K562 (cell line): ENCODE results near the gene SCO1. TPM values are rescaled to one million over a fixed set of nuclear protein-coding genes. Genes with fewer than 3 reads are reported as not detected.

ENCODE experiments used
- ATAC-seq: fragments of 200-7000 bp; cut with Tn5 transposase; 3 replicates; pipeline ENCODE4 v1.9.1; 2020; ENCODE audit warnings: moderate library complexity
- BruUV-seq: library from RNA; stranded (reverse); fragments of 400-500 nt; replicated peaks from 2 replicates; lab custom pipeline; 2021; lab: Mats Ljungman, UMichigan
- CTCF ChIA-PET: fragments of 300-600 bp; formaldehyde crosslinking; extraction: SDS; loops from one replicate; lab custom pipeline; 2021; ENCODE audit warnings: low intra/inter-chr PET ratio; lab: Yijun Ruan, JAX
- POLR2A ChIA-PET: fragments of 300-600, 350-650 bp; sonication (Branson Sonifier 250); formaldehyde crosslinking; extraction: SDS; loops from one replicate; lab custom pipeline; 2021; ENCODE audit warnings: antibody characterized with exemption, inconsistent platforms; lab: Yijun Ruan, JAX
- DNase-seq, 4 experiments: peaks; one replicate each; pipeline versions ENCODE4 v3.0.0 to v3.0.0-alpha.2; 2011 to 2018; ENCODE audit warnings: low spot score in 3 of 4, mixed read lengths in 3 of 4; ENCODE audit errors: extremely low read depth in 1 of 4
- FAIRE-seq: peaks from 2 replicates; lab custom pipeline; 2011; peaks lifted over from hg19 to GRCh38; lab: Jason Lieb, UNC
- H2AFZ ChIP-seq: 2 replicates; pipeline ENCODE4 v1.6.0; 2011; ENCODE audit warnings: low read depth, low read length, control low read depth, inconsistent platforms
- H3K27ac ChIP-seq: fragments of 200-600 bp; 3 replicates; pipeline ENCODE4 v1.8.0; 2011; ENCODE audit warnings: low read depth, mild to moderate bottlenecking, control low read depth, inconsistent platforms, low read length, moderate library complexity, mixed read lengths; ENCODE audit errors: extremely low read depth
- H3K27me3 ChIP-seq, 2 experiments: fragments of 300-600 bp in 1 of 2; 2 replicates in 1 of 2; 3 replicates in 1 of 2; pipeline versions ENCODE4 v1.6.0 to v1.8.0; 2011; ENCODE audit warnings: inconsistent platforms in 2 of 2, low read length in 2 of 2, mild to moderate bottlenecking in 1 of 2, mixed read lengths in 1 of 2, moderate library complexity in 1 of 2; ENCODE audit not compliant: control insufficient read depth in 2 of 2, insufficient read depth in 2 of 2
- H3K36me3 ChIP-seq: fragments of 300-600 bp; 3 replicates; pipeline ENCODE4 v1.8.0; 2011; ENCODE audit warnings: mild to moderate bottlenecking, low read length, inconsistent platforms; ENCODE audit not compliant: control insufficient read depth, insufficient read depth
- H3K4me1 ChIP-seq, 2 experiments: fragments of 200-600 bp in 1 of 2; replicated peaks in 1 of 2; 2 replicates in 1 of 2; 3 replicates in 1 of 2; pipeline versions ENCODE4 v1.5.1 to v1.8.0; 2011; ENCODE audit warnings: inconsistent platforms in 2 of 2, low read length in 2 of 2, mild to moderate bottlenecking in 1 of 2, mixed read lengths in 1 of 2, moderate library complexity in 1 of 2; ENCODE audit not compliant: control insufficient read depth in 2 of 2, insufficient read depth in 2 of 2
- H3K4me2 ChIP-seq: 2 replicates; pipeline ENCODE4 v1.6.1; 2011; ENCODE audit warnings: low read length, control low read depth, inconsistent platforms, mixed read lengths; ENCODE audit not compliant: insufficient read depth
- H3K4me3 ChIP-seq: fragments of 200-600 bp; sonication (generic), shearing (Covaris generic); 2 replicates; pipeline ENCODE4 v1.5.1; 2016; ENCODE audit warnings: control low read depth, inconsistent platforms
- H3K79me2 ChIP-seq: fragments of 200-600 bp; 3 replicates; pipeline ENCODE4 v1.8.0; 2011; ENCODE audit warnings: low read length, inconsistent platforms; ENCODE audit not compliant: control insufficient read depth, insufficient read depth
- H3K9ac ChIP-seq, 2 experiments: 2 replicates each; pipeline versions ENCODE4 v1.6.0 to v1.6.1; 2011; ENCODE audit warnings: low read depth in 2 of 2, low read length in 2 of 2, control low read depth in 1 of 2, inconsistent platforms in 1 of 2, mild to moderate bottlenecking in 1 of 2, mixed read lengths in 1 of 2; ENCODE audit not compliant: insufficient read depth in 1 of 2
- H3K9me1 ChIP-seq: one replicate; pipeline ENCODE4 v1.6.0; 2011; ENCODE audit warnings: inconsistent platforms, mild to moderate bottlenecking, low read length, moderate library complexity; ENCODE audit not compliant: control insufficient read depth, insufficient read depth
- H3K9me3 ChIP-seq: replicated peaks from 2 replicates; pipeline ENCODE4 v1.5.1; 2011; ENCODE audit warnings: low read depth, low read length, inconsistent platforms; ENCODE audit not compliant: control insufficient read depth, insufficient read depth
- H4K20me1 ChIP-seq: replicated peaks from 2 replicates; pipeline ENCODE4 v1.6.1; 2011; ENCODE audit warnings: low read length, inconsistent platforms, mixed read lengths; ENCODE audit not compliant: control insufficient read depth, insufficient read depth
- BCOR ChIP-seq: fragments of 450-650 bp; IDR thresholded peaks from 2 replicates; pipeline ENCODE4 v1.6.1; 2016
- ELF4 ChIP-seq: fragments of 450-650 bp; formaldehyde crosslinking; IDR thresholded peaks from 2 replicates; pipeline ENCODE4 v1.4.0; 2022; ENCODE audit warnings: missing genetic modification characterization
- HOXB6 ChIP-seq: fragments of 250-450 bp; sonication (Bioruptor Pico); IDR thresholded peaks from 2 replicates; pipeline ENCODE4 v1.5.1; 2022; ENCODE audit warnings: mild to moderate bottlenecking, borderline replicate concordance
- RAD21 ChIP-seq, 2 experiments: fragments of 250-450 bp in 1 of 2; fragments of 450-650 bp in 1 of 2; sonication (Bioruptor Pico) in 1 of 2; formaldehyde crosslinking in 1 of 2; IDR thresholded peaks in 1 of 2; conservative IDR thresholded peaks in 1 of 2; 2 replicates each; pipeline versions ENCODE4 v1.4.0 to v1.8.0; 2020 to 2022; ENCODE audit warnings: mild to moderate bottlenecking in 2 of 2, moderate library complexity in 1 of 2
- SMC3 ChIP-seq: conservative IDR thresholded peaks from 2 replicates; pipeline ENCODE4 v1.6.1; 2011; ENCODE audit warnings: low read depth, low read length, improper control_type of control experiment; ENCODE audit not compliant: insufficient read depth
- ZKSCAN3 ChIP-seq: fragments of 250-450 bp; sonication (Bioruptor Pico); IDR thresholded peaks from 2 replicates; pipeline ENCODE4 v1.4.0; 2020
- ZNF408 ChIP-seq: fragments of 250-450 bp; sonication (Bioruptor Pico); IDR thresholded peaks from 2 replicates; pipeline ENCODE4 v1.4.0; 2020; ENCODE audit warnings: low read depth, mild to moderate bottlenecking, moderate library complexity
- WGBS: fragments of 100-300 bp; shearing (Covaris generic); methylation state at CpG from one replicate; pipeline ENCODE4 v1.1.6; 2016; ENCODE audit warnings: low coverage, mixed read lengths; ENCODE audit not compliant: insufficient coverage; ENCODE audit errors: missing lambda C conversion rate; 5-methylcytosine and 5-hydroxymethylcytosine counted together
- in situ Hi-C: fragments of 300-500 bp; cut with MboI; formaldehyde crosslinking; loops from 4 replicates; pipeline ENCODE4 v1.15.0; 2018; ENCODE audit warnings: inconsistent platforms, mixed read lengths
- intact Hi-C: fragments of 100-400 bp; cut with micrococcal nuclease; formaldehyde crosslinking; loops from 2 replicates; pipeline ENCODE4 v1.14.2; 2022
- polyA plus RNA-seq, 8 experiments: library from polyadenylated mRNA; depleted of rRNA in 4 of 8; stranded (reverse) in 5 of 8; unstranded in 3 of 8; fragments of >200 nt; fragmentation: Nextera tagmentation in 2 of 8; fragmentation: Illumina TruSeq in 1 of 8; extraction: Ambion mirVana in 2 of 8; extraction: Trizol in 1 of 8; gene quantifications; 2 replicates each; pipeline versions ENCODE4 v1.2.1 to v1.2.3, GENCODE V29; 2011 to 2014; ENCODE audit warnings: inconsistent platforms in 1 of 8, missing spikeins in 1 of 8
- total RNA-seq, 7 experiments: library from RNA; depleted of rRNA in 6 of 7; stranded (reverse); fragments of >200 nt in 6 of 7; fragmentation: Illumina TruSeq in 2 of 7; extraction: Trizol in 2 of 7; gene quantifications; 2 replicates each; pipeline versions ENCODE4 v1.2.1 to v1.2.3, GENCODE V29; 2011 to 2021; ENCODE audit warnings: low replicate concordance in 1 of 7
- TF ChIP-seq, protein P1 (sequence below): IDR thresholded peaks from 2 replicates; pipeline ENCODE4 v1.6.1; 2011; ENCODE audit warnings: borderline replicate concordance, low read depth, mild to moderate bottlenecking, moderate library complexity, low read length; ENCODE audit not compliant: insufficient read depth, poor library complexity, severe bottlenecking
- TF ChIP-seq, protein P2 (sequence below), 3 experiments: IDR thresholded peaks in 2 of 3; conservative IDR thresholded peaks in 1 of 3; 2 replicates each; pipeline ENCODE4 v1.5.1; 2011 to 2012; ENCODE audit warnings: low read length in 3 of 3, mild to moderate bottlenecking in 3 of 3, control low read depth in 2 of 3, improper control_type of control experiment in 1 of 3, inconsistent platforms in 1 of 3, low read depth in 1 of 3, mixed read lengths in 1 of 3, moderate library complexity in 1 of 3; ENCODE audit not compliant: insufficient read depth in 2 of 3

Gene SCO1
- total and polyA plus RNA-seq, 9 of the 15 experiments (the other 6 are each of a cell fraction or from before 2014, with no cell fraction given), result 7.1 to 40.9 (median 22.1) TPM

DNA sequence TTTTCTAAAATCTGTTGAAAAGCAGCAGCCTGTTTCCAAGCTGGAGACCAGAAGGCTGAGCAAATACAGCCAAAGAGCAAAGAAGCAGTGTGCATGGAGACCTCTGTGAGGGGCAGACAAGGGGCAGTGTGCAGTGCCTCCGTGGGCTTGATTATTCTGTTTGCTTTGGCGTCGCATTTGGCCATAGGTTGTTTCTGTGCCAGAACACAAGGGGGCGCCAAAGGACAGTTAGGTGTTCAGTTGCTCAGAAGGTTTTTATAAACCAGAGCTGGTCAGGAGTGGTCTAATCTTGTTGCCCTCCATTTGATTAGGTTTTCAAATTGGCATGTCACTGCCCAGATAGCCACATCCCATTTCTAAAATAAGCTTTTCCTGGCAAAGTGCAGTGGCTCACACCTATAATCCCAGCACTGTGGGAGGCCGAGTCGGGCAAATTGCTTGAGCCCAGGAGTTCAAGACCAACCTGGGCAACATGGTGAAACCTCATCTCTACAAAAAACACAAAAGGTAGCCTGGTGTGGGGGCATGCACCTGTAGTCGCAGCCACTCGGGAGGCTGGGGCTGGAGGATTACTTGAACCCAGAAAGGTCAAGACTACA lies 50.8 kb downstream of the SCO1 start:
- no TSS peak for BruUV-seq
- TF ChIP-seq HOXB6 (no peak), BCOR (no peak), SMC3 (peak; percentile 29; the same call in 1 of the 2 replicates), ZKSCAN3 (no peak), ELF4 (CRISPR knock-in tag) (no peak), RAD21 (CRISPR knock-in tag; conservative IDR thresholded peaks at IDR 0.05 in 1 of 2, IDR thresholded peaks at IDR 0.05 in 1 of 2) (peak; percentile 23 to 58; a peak in 2 of 4 replicates), ZNF408 (CRISPR knock-in tag) (no peak)
- TF ChIP-seq, protein P1, sequence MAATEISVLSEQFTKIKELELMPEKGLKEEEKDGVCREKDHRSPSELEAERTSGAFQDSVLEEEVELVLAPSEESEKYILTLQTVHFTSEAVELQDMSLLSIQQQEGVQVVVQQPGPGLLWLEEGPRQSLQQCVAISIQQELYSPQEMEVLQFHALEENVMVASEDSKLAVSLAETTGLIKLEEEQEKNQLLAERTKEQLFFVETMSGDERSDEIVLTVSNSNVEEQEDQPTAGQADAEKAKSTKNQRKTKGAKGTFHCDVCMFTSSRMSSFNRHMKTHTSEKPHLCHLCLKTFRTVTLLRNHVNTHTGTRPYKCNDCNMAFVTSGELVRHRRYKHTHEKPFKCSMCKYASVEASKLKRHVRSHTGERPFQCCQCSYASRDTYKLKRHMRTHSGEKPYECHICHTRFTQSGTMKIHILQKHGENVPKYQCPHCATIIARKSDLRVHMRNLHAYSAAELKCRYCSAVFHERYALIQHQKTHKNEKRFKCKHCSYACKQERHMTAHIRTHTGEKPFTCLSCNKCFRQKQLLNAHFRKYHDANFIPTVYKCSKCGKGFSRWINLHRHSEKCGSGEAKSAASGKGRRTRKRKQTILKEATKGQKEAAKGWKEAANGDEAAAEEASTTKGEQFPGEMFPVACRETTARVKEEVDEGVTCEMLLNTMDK, result peak; percentile 31
- TF ChIP-seq, protein P2, sequence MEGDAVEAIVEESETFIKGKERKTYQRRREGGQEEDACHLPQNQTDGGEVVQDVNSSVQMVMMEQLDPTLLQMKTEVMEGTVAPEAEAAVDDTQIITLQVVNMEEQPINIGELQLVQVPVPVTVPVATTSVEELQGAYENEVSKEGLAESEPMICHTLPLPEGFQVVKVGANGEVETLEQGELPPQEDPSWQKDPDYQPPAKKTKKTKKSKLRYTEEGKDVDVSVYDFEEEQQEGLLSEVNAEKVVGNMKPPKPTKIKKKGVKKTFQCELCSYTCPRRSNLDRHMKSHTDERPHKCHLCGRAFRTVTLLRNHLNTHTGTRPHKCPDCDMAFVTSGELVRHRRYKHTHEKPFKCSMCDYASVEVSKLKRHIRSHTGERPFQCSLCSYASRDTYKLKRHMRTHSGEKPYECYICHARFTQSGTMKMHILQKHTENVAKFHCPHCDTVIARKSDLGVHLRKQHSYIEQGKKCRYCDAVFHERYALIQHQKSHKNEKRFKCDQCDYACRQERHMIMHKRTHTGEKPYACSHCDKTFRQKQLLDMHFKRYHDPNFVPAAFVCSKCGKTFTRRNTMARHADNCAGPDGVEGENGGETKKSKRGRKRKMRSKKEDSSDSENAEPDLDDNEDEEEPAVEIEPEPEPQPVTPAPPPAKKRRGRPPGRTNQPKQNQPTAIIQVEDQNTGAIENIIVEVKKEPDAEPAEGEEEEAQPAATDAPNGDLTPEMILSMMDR (IDR thresholded peaks at IDR 0.05 in 2 of 3, conservative IDR thresholded peaks at IDR 0.05 in 1 of 3; ENCODE audit: insufficient read depth in 2 of 3, low read depth in 1 of 3, low read length in 3 of 3), result peak; percentile 69

More for the DNA sequence above, 50.8 kb downstream of the SCO1 start:
- no peaks in the 10 kb centered on the region for H3K36me3 ChIP-seq
- no peaks in the 10 kb centered on the region for H3K79me2 ChIP-seq
- in situ Hi-C loops (loop anchor here (10.0 kb wide), 1 partner anchor 198 kb away; no protein-coding TSS in a partner anchor), intact Hi-C loops (loop anchor here (1.0 kb wide), 1 partner anchor 199 kb away; no protein-coding TSS in a partner anchor)
- DNase-seq (peak; percentile 33 to 67 (median 46)), ATAC-seq (peak; percentile 86), FAIRE-seq (peak; percentile 40)
- H3K4me3 ChIP-seq, result no peak overlapping the region
- no peak overlapping the region for H3K27ac ChIP-seq
- no peaks in the 10 kb centered on the region; a peak in 2 of 5 replicates for H3K27me3 ChIP-seq
- no peak overlapping the region for H3K9ac ChIP-seq
- CTCF ChIA-PET, result interaction anchor here (0.6 to 1.9 kb wide), 2 partner anchors 16 to 198 kb away, joined by 3 to 7 read pairs; no protein-coding TSS in a partner anchor
- no peaks in the 10 kb centered on the region; a peak in 1 of 5 replicates for H3K4me1 ChIP-seq
- H2AFZ ChIP-seq, result no peak overlapping the region
- 18% methylated on average over 8 of the region's 8 CpGs for WGBS
- no peaks in the 10 kb centered on the region for H4K20me1 ChIP-seq
- H3K9me1 ChIP-seq, result no peaks in the 10 kb centered on the region
- POLR2A ChIA-PET, result no interaction called here
- no peaks in the 10 kb centered on the region for H3K9me3 ChIP-seq
- no peak overlapping the region for H3K4me2 ChIP-seq
